Measurements from ENCODE around the gene FILIP1. TPM values are rescaled to one million over a fixed set of nuclear protein-coding genes. Genes with fewer than 3 reads are reported as not detected.

The FILIP1 gene
- total RNA-seq, 4 donors from 2014 or later: 57.5 to 123 (median 93.8) TPM

DNA sequence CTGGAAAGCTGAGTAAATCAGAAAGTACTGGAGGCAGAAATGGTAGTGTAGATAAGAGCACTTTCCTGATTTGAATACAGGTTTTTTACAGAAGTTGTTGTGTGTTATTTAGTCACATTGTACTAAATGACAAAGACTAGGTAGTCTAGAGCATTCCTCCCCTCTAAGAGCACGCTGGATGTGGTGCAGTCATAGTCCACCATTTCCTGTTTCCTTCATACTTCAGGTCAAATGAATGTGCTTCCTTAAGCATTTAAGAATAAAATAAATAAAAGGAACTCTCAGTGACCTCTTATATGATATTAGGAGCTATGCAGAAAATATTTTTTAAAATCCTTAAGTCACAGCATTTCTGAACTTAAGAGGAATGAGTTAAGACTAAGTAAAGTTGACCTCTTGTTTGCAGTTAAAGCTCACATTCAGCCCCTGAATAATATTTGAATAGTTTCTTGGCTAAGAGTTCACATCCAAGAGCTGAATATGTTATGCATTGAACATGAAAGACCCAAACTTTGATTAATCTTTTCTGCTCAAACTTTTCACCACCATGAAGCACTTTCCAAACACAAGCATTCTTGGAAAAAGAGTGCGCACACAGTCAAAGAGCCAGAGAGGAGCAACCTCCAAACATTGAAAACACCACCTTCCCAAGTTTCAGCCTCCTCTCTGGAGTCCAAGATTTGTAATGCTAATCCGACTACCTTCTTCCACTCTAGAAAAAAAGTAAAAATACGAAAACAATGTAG is 155.6 kb downstream of the FILIP1 start:
- no peaks in the 10 kb centered on the region for H3K27me3 ChIP-seq
- no peak for ATAC-seq
- no peak overlapping the region for H3K4me3 ChIP-seq
- H3K4me1 ChIP-seq: peaks cover 39 to 41% of the 10 kb centered on the region in 2 donors
- no peak for DNase-seq
- in situ Hi-C loops (cut with MboI; ENCODE audit: low sequenced_read_pairs in 4 of 4): no loop called here
- intact Hi-C loops (cut with DNase I; ENCODE audit: low total_unique reads): no loop called here
- H3K27ac ChIP-seq: no peak overlapping the region
- H3K36me3 ChIP-seq: no peaks in the 10 kb centered on the region
- no peaks in the 10 kb centered on the region for H3K9me3 ChIP-seq
- TF ChIP-seq, protein P1, sequence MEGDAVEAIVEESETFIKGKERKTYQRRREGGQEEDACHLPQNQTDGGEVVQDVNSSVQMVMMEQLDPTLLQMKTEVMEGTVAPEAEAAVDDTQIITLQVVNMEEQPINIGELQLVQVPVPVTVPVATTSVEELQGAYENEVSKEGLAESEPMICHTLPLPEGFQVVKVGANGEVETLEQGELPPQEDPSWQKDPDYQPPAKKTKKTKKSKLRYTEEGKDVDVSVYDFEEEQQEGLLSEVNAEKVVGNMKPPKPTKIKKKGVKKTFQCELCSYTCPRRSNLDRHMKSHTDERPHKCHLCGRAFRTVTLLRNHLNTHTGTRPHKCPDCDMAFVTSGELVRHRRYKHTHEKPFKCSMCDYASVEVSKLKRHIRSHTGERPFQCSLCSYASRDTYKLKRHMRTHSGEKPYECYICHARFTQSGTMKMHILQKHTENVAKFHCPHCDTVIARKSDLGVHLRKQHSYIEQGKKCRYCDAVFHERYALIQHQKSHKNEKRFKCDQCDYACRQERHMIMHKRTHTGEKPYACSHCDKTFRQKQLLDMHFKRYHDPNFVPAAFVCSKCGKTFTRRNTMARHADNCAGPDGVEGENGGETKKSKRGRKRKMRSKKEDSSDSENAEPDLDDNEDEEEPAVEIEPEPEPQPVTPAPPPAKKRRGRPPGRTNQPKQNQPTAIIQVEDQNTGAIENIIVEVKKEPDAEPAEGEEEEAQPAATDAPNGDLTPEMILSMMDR (IDR thresholded peaks at IDR 0.05 in 4 of 5, conservative IDR thresholded peaks at IDR 0.05 in 1 of 5): no peak
- no peak for TF ChIP-seq POLR2A (IDR thresholded peaks at IDR 0.05)

DNA sequence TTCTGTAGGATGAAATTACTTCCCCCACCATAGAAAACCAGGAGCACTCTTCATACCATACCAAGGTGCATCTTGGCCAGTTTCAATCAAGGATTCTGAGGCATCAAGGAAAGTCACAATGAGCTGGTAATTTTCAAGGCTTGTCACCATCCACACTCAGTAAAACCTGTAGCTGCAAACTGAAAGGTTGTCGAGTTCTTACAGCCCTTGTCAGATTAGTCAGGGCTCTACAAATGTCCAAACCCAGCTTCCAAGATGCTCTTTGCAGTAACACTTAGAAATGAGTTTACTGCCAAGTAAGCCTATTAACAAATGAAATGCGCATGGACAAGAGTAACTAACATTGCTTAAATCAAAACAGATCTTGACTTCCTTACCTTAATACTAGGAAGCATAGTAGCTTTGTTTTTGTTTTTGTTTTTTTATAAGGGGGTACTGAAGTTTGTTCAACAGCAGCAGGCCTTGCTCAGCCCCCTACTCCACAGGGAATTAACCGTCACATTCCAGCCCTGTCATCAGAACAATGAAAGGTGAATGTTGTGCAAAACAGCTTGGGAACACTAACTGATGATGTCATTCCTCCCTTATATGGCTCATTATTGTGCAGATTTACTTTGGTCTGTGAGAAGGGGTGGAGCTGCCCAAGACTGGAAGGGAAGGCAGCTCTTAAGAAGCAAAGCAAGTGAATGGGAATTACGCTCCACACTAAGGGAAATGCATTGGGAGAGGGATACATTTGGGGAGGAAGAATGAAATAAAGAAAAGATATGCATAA is 159.1 kb downstream of the FILIP1 start:
- TF ChIP-seq, protein P1 (IDR thresholded peaks at IDR 0.05 in 4 of 5, conservative IDR thresholded peaks at IDR 0.05 in 1 of 5): no peak
- no peak for TF ChIP-seq POLR2A (IDR thresholded peaks at IDR 0.05)
- in situ Hi-C loops (cut with MboI; ENCODE audit: low sequenced_read_pairs in 4 of 4) (no loop called here), intact Hi-C loops (cut with DNase I; ENCODE audit: low total_unique reads) (no loop called here)
- Histone ChIP-seq H3K4me3 (no peak overlapping the region), H3K36me3 (no peaks in the 10 kb centered on the region), H3K27me3 (no peaks in the 10 kb centered on the region), H3K9me3 (no peaks in the 10 kb centered on the region), H3K4me1 (peaks cover 41 to 42% of the 10 kb centered on the region in 2 donors), H3K27ac (peak overlapping the region; percentile 34 to 66 (median 52))
- peak; percentile 64 to 87 for ATAC-seq
- no peak for DNase-seq

DNA sequence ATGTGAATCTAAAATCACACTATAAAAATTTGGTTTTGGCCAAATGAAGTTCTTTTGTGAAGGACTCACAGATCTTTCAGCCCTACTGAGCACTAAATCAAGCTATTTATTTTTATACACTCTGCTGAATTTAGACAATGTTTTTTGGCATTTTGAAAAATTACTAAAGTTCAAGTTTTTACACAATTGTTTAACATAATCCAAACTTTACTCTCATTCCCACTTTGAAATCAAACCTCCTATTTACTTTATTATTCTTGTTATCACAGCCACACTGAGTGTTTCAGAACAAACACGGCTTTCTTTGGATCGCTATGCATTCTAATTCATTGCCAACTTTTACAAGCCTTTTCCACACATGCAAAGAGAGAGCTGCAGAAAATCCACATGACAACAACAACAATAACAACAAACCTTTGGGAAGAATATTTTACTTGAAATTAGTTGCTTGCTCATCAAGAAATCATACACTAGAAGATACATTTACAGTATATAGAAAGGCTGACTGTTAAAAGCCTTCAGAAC is 159.9 kb downstream of the FILIP1 start:
- Histone ChIP-seq H3K4me3 (no peak overlapping the region), H3K9me3 (no peaks in the 10 kb centered on the region), H3K4me1 (peaks cover 41 to 42% of the 10 kb centered on the region in 2 donors), H3K36me3 (no peaks in the 10 kb centered on the region), H3K27ac (peak overlapping the region; percentile 34 to 66 (median 52)), H3K27me3 (no peaks in the 10 kb centered on the region)
- intact Hi-C loops (cut with DNase I; ENCODE audit: low total_unique reads) (no loop called here), in situ Hi-C loops (cut with MboI; ENCODE audit: low sequenced_read_pairs in 4 of 4) (no loop called here)
- no peak for ATAC-seq
- TF ChIP-seq POLR2A (IDR thresholded peaks at IDR 0.05): no peak
- TF ChIP-seq, protein P1 (IDR thresholded peaks at IDR 0.05 in 4 of 5, conservative IDR thresholded peaks at IDR 0.05 in 1 of 5): no peak
- no peak for DNase-seq

DNA sequence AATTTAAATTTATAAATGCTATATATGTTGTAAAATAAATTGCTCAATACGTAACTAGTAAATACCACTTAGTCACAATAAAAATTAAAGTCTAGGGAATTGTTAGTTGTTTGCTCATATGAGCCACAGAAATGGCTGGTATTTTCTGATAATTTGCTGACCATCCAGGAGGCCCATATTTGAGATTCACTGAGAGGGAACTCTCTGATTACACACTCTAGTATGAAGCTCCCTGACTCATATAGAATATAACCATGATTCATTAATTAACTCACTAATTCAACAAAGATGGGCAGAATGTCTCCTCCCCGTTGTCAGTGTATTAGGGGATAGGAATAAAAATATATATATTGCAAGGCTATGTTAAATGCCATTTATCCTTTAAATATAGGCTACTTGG is 162.4 kb downstream of the FILIP1 start:
- in situ Hi-C loops (cut with MboI; ENCODE audit: low sequenced_read_pairs in 4 of 4): no loop called here
- H3K27ac ChIP-seq: no peak overlapping the region
- intact Hi-C loops (cut with DNase I; ENCODE audit: low total_unique reads): no loop called here
- no peak overlapping the region for H3K4me3 ChIP-seq
- TF ChIP-seq, protein P1 (IDR thresholded peaks at IDR 0.05 in 4 of 5, conservative IDR thresholded peaks at IDR 0.05 in 1 of 5): no peak
- TF ChIP-seq POLR2A (IDR thresholded peaks at IDR 0.05): no peak
- ATAC-seq (no peak), DNase-seq (no peak)
- H3K9me3 ChIP-seq: no peaks in the 10 kb centered on the region
- no peaks in the 10 kb centered on the region for H3K27me3 ChIP-seq
- no peaks in the 10 kb centered on the region for H3K36me3 ChIP-seq
- peaks cover 24 to 33% of the 10 kb centered on the region in 2 donors for H3K4me1 ChIP-seq
